VCaP (cell line): ENCODE data around the gene HMCN1.

ENCODE experiments used
- H3K27ac ChIP-seq: fragments of 450-650 bp; 2 replicates; pipeline ENCODE4 v1.5.1; 2017
- TF ChIP-seq, protein P1 (sequence below): fragments of 450-650 bp; conservative IDR thresholded peaks from 2 replicates; pipeline ENCODE4 v1.5.1; 2017; ENCODE audit warnings: mild to moderate bottlenecking, moderate library complexity

The HMCN1 gene

DNA sequence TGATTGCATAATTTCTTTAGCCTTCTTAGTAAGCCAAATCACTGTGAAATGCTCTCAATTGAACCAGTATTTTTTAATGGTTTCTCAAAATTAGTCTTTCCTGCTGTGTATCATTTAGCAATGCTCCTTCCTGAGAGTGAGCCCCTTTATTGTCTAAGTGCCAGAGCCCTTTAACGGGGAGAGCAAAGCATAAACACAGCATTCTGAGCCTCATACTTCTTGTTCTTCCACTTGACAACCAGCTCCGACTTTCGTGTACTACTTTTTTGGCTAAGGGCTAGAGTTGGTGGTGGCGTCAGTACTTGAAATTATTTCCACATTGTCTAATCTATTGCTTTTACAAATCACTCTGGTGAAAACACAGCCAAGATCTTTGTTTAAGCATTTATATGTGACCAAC lies 341.8 kb downstream of the HMCN1 start:
- TF ChIP-seq, protein P1, sequence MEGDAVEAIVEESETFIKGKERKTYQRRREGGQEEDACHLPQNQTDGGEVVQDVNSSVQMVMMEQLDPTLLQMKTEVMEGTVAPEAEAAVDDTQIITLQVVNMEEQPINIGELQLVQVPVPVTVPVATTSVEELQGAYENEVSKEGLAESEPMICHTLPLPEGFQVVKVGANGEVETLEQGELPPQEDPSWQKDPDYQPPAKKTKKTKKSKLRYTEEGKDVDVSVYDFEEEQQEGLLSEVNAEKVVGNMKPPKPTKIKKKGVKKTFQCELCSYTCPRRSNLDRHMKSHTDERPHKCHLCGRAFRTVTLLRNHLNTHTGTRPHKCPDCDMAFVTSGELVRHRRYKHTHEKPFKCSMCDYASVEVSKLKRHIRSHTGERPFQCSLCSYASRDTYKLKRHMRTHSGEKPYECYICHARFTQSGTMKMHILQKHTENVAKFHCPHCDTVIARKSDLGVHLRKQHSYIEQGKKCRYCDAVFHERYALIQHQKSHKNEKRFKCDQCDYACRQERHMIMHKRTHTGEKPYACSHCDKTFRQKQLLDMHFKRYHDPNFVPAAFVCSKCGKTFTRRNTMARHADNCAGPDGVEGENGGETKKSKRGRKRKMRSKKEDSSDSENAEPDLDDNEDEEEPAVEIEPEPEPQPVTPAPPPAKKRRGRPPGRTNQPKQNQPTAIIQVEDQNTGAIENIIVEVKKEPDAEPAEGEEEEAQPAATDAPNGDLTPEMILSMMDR, result no peak
- no peak overlapping the region for H3K27ac ChIP-seq

DNA sequence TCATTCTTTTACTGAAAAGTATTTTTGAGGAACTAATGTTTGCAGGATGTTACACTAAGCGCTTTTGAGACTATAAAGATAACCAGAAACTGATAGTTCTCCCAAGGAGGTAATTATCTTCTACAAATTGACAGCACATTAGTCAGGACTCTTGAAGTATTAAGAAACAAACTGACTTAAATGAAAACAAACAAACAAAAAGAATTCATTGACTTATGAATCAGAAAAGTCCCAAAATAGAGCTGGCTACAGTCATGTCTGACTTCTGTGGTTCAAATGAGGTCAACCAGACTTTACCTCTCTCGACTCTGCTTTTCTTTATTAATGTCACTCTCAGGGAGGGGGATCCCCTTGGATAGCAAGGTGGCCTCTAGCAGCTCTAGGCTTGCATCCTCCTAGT lies 344.1 kb downstream of the HMCN1 start:
- TF ChIP-seq, protein P1, result no peak
- no peak overlapping the region for H3K27ac ChIP-seq

DNA sequence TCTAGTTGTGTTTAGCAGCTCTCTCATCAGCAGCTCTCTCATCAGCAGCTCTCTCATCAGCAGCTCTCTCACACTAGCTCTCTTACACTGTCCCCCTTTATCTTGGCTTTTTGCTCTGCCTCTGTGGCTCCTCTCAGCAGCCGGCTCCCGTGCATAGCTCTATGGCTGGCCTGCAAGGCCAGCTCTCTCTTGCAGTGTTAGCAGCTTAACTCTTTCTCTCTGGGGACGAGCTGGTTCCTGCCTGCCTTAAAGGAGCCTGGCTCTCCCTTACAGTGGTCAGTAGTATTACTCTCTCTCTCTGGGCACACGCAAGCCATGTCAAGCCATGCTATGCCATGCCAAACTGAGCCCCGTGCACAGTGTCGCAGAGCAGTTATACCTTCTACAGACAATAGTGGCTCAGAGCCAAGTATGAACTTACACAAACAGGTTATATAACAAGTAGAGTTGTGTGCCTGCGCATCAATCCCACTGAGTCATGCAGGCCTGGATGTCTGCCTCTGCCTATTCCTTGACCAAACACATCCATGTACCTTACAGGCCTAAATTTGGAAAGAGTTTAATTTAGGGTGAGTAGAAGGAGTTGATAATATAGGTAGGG lies 345.0 kb downstream of the HMCN1 start:
- H3K27ac ChIP-seq, result no peak overlapping the region
- TF ChIP-seq, protein P1, result no peak

DNA sequence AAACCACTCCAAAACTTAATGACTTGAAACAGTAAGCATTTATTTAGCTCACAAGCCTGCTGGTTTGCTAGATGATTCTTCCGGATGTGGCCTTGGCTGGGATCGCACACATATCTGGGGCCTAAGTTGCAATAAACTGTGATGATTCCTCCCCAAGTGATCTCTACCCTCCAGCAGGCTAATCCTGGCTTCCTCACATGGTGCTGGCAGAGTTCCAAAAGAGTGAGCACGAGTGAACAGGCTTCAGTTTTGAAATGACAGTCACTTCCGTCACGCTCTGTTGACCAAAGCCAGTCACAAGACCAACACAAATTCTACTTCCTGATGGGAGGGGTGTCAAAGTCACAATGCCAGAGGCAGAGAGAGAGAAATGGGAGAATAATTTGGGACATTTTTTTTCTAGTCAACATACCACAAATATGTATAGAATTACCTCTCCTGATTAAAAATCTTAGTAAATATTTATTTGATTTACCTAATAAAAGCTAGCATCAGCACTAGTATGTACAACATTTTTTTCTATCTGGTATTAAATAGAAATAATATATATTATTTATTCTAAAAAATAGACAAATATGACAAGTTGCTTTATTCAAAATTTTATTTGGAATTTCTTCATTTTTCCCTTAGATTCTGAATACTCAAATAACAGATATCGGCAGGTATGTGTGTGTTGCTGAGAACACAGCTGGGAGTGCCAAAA lies 348.2 kb downstream of the HMCN1 start:
- TF ChIP-seq, protein P1, result no peak
- H3K27ac ChIP-seq, result no peak overlapping the region

DNA sequence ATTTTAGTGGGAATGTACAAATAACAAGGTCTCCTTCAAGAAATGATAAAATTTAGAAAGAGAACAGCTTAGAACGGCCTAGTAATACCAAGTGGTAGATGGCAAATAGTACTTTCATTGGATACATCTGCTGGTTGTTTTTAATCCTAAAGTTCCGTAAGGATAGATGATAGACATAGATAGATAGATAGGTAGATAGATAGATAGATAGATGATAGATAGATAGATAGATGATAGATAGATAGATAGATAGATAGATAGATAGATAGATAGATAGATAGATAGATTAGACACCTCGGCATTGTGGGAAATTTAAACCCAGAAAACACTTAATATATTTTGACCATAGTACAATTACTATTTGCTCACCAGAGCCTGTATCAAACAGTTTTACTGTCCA lies 352.4 kb downstream of the HMCN1 start:
- TF ChIP-seq, protein P1, result no peak
- no peak overlapping the region for H3K27ac ChIP-seq

- TF ChIP-seq, protein P1, result no peak
- no peak overlapping the region for H3K27ac ChIP-seq
Observed at GRCh38 chr1:186089940-186090339, 355.7 kb downstream of the HMCN1 start.

GRCh38 chr1:186091222-186091720 lies 357.1 kb downstream of the HMCN1 start:
- H3K27ac ChIP-seq, result no peak overlapping the region
- TF ChIP-seq, protein P1, result no peak
